KG1 (cell line): ENCODE measurements around the gene AGBL1.

Source experiments
- DNase-seq: peaks from one replicate; lab custom pipeline; 2025; lab: John Stamatoyannopoulos, UW

Gene AGBL1

GRCh38 chr15:86591994-86592735 is 512.5 kb downstream of the AGBL1 start:
- no peak for DNase-seq

- no peak for DNase-seq
Measured at GRCh38 chr15:86595741-86596140, 516.1 kb downstream of the AGBL1 start.

DNA sequence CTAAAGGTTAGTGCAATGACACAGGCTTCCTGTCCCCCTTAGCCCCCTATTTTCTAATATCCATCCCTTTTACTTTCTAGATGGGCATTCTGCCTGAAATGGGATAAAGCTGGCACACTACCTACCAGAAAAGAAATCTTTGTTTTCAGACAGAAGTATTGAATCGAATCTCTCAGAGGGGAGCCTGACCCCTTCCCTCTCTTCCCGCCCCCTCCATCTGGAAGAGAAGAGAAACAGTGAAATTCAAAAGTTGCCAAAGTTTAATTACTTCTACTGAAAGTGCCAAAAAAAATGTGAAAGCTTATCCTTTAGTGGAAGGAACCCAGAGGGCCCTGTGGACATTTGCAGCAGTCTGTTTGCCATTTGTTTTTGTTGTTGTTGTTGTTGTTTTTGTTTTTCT is 523.8 kb downstream of the AGBL1 start:
- no peak for DNase-seq

- DNase-seq, result no peak
Measured at GRCh38 chr15:86608461-86609205, 529.0 kb downstream of the AGBL1 start.

DNA sequence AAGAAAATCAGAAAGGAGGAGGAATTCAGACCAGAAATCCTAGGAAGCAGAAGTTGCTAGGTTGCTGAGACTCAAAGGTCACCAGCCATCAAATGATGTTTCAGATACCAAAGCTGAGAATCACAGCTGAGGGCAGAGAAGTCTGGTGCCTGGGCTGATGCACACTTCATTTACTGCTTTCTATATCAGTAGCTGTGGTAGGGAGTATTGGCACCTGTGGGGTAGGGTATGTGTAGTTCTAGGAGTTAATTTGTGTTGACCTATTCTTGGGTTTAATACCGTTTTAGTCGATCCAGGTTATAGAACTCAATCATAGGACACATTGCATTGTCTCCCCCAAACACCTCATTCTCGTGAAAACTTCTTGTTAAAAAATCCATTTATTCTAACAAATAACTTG is 529.6 kb downstream of the AGBL1 start:
- DNase-seq, result no peak

DNA sequence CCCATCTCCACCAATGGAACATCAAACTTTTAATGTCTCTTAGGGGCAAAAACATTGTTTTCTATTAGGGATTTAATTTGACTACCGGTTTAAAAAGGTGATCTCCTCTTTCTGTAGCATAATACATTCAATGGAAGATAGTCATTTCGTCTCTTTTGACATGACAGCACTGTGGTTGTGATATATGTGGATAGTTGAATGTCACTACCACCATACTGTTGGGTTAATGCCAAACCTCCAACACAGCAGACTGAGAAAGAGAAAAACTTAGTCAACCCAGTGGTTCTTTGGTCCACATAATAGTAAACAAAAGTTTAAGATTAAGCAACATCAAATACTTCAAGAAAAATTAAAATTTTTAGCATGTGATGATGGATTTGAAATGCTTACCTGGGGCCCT is 530.4 kb downstream of the AGBL1 start:
- no peak for DNase-seq

DNA sequence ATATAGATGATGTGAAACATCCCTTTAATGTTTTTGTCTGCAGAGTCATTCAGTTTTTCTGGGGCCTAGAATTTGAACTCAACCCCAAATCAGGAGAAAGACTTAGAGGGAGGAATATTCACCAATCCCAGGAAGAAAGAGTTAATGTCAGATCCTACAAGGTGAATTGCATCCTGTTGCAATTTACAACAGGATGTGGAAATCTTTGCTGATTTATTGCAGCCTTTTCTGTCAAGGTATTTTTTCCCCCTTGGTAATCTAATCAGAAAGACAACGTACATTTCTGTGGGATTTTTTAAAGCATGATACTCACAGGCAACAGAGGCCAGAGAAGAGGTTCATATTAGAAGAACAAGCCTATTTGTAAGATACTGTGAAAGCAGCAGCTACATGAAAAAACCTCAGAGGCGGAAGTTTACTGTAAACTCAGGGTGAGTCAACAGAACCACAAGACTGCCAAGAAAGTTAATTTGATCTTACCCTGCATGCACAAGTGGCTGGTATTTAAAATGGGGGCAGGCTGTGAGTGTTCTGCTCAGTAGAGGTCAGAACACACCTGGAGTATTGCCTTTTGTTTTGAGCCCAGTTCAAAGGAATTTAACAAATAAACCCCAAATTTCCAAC is 531.9 kb downstream of the AGBL1 start:
- DNase-seq, result no peak

- no peak for DNase-seq
Measured at GRCh38 chr15:86615411-86615810, 535.7 kb downstream of the AGBL1 start.

DNA sequence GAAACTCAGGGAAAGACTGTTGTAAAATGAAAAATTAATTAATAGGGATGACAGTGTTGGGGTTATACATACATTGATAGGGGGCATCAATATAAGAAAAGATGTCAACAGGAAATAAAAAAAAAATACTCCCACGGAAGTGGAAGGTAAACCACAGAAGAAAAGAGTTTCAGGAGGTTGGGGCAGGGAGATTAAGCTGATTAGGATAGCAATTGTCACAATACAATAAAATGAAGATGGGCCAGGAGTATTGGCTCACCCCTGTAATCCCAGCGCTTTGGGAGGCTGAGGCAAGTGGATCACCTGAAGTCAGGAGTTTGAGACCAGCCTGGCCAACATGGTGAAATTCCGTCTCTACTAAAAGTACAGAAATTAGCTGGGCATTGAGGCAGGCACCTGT is 536.1 kb downstream of the AGBL1 start:
- DNase-seq, result no peak

DNA sequence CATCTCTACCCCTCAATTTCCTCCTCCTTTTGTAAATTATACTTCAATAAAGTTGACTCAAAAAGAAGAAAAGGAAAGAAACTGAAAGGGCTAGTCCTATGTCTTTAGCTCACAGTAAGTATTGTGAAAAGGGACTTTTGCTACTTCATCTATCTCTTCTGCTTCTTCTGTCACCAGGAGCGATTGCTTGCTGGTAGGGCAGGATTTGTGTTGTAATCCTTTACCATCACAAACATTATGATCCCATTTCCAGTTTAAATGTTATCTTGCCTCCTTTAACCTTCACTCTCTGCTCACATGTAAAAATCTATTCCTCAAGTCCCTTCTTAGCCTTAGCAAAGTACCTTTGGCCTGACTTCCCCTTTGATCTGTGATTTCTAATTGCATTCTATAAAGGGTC is 537.1 kb downstream of the AGBL1 start:
- no peak for DNase-seq

DNA sequence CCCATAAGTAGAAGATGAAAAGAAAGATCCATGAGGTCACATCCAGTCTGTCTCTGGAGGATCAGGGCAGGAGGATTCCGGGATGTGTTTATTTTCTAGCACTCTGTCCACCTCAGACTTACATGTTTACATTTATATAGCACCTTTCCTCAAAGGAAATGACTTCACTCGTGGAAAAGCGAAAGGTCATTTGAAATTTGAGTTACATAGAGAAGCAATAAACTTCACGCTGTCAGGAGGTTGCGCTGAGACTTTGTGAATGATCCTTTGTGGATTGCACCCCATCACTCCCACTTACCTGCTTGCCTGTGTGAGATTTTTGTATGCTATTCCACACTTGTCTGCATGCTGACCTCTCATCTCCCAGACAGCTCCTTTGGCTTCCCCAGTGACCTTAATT is 540.5 kb downstream of the AGBL1 start:
- no peak for DNase-seq

GRCh38 chr15:86620641-86621349 is 541.1 kb downstream of the AGBL1 start:
- DNase-seq, result no peak

DNA sequence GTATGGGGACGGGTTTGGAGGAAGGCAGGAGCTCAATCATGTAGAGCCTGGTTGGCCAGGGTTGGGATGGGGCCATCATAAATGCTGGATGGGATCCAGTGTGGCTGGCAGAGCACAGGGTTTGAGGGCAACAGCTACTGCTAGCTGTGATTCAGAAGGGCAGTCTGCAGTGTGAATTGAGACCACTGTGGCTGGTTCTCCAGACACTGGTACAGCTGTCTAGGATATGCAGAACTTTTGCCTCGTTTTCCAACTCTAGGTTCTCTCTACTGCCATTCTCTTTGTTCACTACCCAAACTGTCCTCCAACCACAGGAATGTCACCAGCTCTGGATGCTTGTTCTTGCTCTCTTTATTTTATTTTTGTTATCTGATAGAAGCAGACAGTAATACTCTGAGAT is 543.6 kb downstream of the AGBL1 start:
- no peak for DNase-seq

GRCh38 chr15:86624261-86625036 is 544.8 kb downstream of the AGBL1 start:
- no peak for DNase-seq

DNA sequence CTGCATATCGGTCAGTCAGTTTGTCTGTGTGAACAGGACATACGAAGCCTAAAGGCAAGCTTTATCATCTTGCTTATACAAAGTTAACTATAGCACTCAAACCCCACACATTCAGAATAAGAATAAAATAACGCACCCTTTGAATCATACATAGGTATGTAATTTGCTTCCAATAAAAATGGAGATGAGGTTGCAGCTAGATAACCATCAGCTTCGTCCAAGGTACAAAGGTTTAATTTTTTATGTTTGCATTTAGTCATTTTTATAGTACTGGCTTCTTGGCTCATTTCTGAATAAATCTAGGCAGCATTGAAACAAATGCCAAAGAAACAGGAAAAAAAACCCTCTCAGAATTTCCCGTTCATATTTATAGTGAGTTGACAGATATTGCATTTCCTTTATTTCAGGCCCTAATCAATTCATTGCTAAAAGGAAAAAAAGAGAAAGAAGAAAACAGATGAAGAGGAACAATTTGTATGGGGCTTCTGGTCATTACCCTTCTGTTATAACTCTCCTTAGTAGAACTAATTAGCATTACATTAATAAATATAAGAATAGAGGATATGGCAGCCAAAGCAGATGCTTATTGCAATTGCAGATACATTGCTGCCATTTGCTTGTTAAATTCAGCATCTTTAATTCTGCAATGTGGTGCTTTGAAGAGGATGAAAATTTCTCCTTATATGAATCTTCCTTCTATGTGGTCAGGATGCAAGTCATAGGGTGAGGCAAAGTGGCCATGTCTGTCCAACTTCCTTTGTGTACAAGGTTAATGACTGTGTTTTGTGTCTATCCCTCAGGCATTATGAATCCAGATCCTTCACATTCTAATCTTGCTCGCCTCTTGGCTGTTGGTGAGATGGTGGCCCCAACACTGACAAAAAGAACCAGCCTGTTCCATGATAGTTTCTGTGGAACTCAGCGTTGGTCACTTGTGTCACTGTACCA is 550.0 kb downstream of the AGBL1 start:
- no peak for DNase-seq

DNA sequence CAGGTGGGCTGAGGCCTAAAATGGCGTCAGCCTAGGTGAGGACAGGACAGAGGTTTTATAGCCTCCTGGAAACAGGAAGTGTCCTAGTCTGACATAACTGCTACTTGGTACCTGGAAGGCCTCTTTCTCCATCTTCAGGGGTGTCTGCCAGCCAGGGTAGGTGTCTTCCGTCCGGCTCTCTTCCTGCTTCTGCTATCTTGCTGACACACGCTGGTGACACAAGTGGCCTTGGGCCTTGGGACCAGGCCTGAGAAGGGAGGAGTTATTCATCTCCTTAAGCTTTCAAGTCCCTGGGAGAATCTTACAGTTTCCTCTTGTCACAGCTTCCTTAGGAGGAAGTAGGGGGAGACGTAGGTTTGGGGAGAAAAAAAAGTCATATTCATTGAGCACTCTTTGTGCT is 551.3 kb downstream of the AGBL1 start:
- DNase-seq, result no peak

DNA sequence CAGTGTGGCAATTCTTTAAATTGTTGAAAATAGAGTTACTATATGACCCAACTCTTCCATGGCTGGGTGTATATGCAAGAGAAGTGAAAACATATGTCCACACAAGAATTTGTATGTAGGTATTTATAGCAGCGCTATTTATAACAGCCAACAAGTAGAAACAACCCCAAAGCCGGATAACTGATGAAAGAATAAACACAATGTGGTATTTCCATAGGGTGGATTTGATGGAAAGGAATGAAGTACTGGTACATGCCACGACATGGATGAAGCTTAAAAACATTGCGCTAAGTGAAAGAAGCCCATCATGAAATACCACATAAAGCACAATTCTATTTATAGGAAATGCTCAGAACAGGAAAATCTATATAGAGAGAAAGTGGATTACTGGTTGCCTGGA is 554.5 kb downstream of the AGBL1 start:
- DNase-seq, result no peak

DNA sequence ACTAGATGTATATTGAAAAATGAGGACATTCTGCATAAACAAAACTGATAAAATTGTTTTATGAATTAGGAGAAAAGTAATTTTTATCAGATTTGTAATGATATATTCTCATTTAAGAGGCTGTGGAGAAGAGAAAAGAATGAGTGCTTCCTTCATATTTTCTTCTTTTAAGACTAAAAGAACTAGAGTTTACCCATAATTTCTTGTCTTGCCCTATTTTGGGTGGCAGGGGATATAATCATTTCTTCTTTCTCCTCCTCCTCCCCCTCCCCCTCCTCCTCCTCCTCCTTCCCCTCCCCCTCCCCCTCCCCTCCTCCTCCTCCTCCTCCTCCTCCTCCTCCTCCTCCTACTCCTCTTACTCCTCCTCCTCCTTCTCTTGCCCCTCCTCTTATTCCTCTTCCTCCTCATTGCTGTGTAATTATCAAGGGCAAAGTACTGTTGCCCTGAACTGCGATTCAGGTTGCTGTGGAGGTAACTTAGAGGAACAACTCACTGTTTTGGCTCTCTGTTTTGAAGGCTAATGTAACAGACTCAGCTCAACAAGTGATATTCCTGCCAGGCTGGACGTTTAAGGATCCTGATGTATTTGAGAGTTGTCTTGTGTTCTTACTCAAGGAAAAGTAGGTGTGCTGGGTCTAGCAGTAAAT is 555.4 kb downstream of the AGBL1 start:
- DNase-seq, result no peak

DNA sequence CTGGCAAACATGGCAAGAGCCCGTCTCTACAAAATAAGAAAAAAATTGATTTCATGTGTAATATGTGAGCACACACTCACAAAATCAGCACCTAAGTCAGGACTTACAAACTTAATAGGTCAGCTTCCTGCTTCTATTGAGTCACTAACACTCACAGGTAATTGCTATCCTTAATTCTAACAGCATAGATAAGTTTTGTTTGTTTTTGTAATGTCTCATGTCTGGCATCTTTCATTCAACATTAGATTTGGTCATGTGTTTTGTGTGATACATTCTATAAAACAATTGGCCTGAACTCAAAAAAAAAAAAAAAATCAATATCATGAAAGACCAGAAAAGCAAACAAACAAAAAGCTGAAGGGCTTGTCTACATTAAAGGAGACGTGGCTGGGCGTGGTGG is 564.7 kb downstream of the AGBL1 start:
- no peak for DNase-seq

GRCh38 chr15:86645925-86646500 is 566.3 kb downstream of the AGBL1 start:
- DNase-seq, result no peak
